ENCODE results near the gene CMAS. TPM values are rescaled to one million over a fixed set of nuclear protein-coding genes. Genes with fewer than 3 reads are reported as not detected.
A peak's percentile ranks its signal among the peaks of the same experiment; 100 is the strongest.
"Not testable (repeated sequence)": the region's sequence is repeated elsewhere in the genome, so short reads cannot be mapped to it uniquely, and the experiment has no call there.

CMAS gene
- total RNA-seq, 1 donor from 2014 or later: 27.5 TPM

DNA sequence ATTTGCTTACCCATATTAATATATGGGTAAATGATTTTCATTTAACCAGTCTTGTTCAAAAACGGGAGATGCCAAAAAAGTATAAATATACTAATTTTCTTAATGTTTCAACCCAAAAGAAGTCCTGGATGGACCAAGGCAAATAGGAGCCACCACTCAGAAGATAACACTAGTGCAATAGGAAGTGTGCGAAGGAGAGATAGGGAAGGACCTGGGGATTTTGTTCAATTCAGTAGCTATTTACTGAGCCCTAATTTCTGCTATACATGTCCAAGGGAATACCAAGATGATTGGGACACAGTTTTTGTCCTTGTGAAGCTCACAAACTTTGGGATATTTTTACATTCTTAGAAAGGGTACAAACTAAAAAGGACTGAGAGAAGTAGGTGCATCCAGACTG lies 1.5 kb downstream of the CMAS start:
- Mint-ChIP-seq H3K27ac (no peak overlapping the region), H3K9me3 (no peaks in the 10 kb centered on the region), H3K27me3 (ENCODE audit: low read depth) (no peaks in the 10 kb centered on the region), H3K36me3 (no peaks in the 10 kb centered on the region), H3K4me3 (peak overlapping the region; percentile 95), H3K4me1 (peaks cover 12% of the 10 kb centered on the region)
- TF ChIP-seq, protein P1, sequence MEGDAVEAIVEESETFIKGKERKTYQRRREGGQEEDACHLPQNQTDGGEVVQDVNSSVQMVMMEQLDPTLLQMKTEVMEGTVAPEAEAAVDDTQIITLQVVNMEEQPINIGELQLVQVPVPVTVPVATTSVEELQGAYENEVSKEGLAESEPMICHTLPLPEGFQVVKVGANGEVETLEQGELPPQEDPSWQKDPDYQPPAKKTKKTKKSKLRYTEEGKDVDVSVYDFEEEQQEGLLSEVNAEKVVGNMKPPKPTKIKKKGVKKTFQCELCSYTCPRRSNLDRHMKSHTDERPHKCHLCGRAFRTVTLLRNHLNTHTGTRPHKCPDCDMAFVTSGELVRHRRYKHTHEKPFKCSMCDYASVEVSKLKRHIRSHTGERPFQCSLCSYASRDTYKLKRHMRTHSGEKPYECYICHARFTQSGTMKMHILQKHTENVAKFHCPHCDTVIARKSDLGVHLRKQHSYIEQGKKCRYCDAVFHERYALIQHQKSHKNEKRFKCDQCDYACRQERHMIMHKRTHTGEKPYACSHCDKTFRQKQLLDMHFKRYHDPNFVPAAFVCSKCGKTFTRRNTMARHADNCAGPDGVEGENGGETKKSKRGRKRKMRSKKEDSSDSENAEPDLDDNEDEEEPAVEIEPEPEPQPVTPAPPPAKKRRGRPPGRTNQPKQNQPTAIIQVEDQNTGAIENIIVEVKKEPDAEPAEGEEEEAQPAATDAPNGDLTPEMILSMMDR (IDR thresholded peaks at IDR 0.05; ENCODE audit: unreplicated experiment): no peak
- DNase-seq (ENCODE audit: low spot score in 2 of 2, unreplicated experiment in 2 of 2): no peak

DNA sequence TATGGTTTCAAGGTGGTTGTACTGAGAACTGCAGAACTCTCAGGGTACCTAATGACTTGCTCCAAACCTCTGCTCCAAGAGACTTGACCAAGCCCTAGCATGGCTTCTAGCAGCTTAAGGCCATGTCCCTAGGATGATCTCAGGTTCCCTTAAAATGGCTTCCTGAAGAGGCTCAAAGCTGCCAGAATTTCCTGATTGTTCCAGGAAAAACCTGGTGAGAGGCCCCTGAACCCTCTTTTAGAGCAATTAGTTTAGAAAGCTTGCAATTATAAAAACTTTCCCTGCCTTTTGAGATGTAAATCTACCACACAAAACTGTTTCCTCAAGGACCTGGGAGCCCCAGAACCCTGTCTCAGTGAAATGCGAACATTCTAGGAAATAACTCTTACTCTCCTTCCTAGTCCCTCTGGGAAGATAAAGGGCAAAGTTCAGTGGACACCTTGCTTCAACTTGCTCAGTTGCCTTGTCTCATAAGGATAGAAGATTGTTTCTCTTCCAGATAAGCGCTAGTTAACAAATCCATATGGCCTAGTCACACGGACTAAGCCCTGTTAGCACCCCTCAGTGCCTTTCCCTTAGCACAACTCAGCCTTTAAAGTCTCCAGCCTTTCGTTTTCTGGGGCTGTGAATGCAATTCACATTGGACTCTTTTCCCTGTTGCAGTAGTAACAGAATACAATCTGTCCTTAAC lies 2.5 kb downstream of the CMAS start:
- H3K36me3 Mint-ChIP-seq: peaks cover 1% of the 10 kb centered on the region
- TF ChIP-seq, protein P1 (IDR thresholded peaks at IDR 0.05; ENCODE audit: unreplicated experiment): no peak
- DNase-seq (ENCODE audit: low spot score in 2 of 2, unreplicated experiment in 2 of 2): no peak
- H3K9me3 Mint-ChIP-seq: no peaks in the 10 kb centered on the region
- H3K27ac Mint-ChIP-seq: no peak overlapping the region
- peaks cover 12% of the 10 kb centered on the region for H3K4me1 Mint-ChIP-seq
- H3K27me3 Mint-ChIP-seq (ENCODE audit: low read depth): no peaks in the 10 kb centered on the region
- no peak overlapping the region for H3K4me3 Mint-ChIP-seq

DNA sequence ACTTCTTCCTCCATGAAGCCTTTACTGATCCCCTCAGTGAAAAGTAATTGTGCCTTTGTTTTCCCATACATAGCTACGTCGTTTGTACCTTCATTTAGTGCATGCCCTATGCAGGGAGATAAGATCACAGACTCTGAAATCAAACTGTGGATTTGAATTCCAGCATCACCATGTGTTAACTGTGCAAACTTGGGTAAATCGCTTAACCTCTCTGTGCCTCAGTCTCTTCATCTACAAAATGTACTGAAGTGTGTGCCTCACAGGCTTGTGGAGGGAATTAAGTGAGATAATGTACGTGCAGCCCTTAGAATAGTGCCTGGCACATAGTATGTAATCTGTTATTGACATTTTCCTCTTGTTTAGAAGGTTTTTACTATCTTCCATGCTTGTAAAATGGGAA lies 4.1 kb downstream of the CMAS start:
- no peak overlapping the region for H3K27ac Mint-ChIP-seq
- peaks cover 12% of the 10 kb centered on the region for H3K4me1 Mint-ChIP-seq
- no peak overlapping the region for H3K4me3 Mint-ChIP-seq
- TF ChIP-seq, protein P1 (IDR thresholded peaks at IDR 0.05; ENCODE audit: unreplicated experiment): no peak
- DNase-seq (ENCODE audit: low spot score in 2 of 2, unreplicated experiment in 2 of 2): no peak
- H3K36me3 Mint-ChIP-seq: peaks cover 3% of the 10 kb centered on the region
- no peaks in the 10 kb centered on the region for H3K9me3 Mint-ChIP-seq
- no peaks in the 10 kb centered on the region for H3K27me3 Mint-ChIP-seq (ENCODE audit: low read depth)

DNA sequence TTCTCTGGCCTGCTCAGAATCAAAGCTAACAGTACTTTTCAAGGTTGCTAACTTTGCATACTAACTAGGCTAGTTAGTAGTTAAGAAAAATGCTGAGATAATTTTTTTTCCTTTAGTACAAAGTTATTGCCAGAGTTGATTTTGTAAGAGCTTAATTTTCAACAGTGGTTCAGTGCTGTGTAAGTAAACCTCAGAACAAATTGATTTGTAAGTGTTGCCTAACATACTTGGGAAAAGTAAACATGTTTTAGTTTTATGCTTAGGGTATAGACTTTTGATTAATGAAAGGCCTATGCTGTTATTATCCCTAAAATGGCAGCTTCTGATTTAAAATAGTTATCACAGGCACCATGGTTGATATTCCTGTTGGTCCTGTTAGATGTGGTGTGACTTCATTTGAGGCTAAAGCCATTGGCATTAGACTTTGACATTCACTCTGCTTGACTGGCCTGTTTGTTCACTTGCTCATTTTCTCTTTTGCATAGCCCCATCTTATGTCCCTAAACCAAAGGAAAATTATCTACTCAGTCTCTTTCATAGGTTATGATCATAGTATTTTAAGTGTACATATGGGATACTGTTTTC lies 5.2 kb downstream of the CMAS start:
- no peak overlapping the region for H3K27ac Mint-ChIP-seq
- H3K4me1 Mint-ChIP-seq: peaks cover 12% of the 10 kb centered on the region
- no peak for DNase-seq (ENCODE audit: low spot score in 2 of 2, unreplicated experiment in 2 of 2)
- no peak overlapping the region for H3K4me3 Mint-ChIP-seq
- no peaks in the 10 kb centered on the region for H3K9me3 Mint-ChIP-seq
- peaks cover 8% of the 10 kb centered on the region for H3K36me3 Mint-ChIP-seq
- TF ChIP-seq, protein P1 (IDR thresholded peaks at IDR 0.05; ENCODE audit: unreplicated experiment): no peak
- H3K27me3 Mint-ChIP-seq (ENCODE audit: low read depth): no peaks in the 10 kb centered on the region

DNA sequence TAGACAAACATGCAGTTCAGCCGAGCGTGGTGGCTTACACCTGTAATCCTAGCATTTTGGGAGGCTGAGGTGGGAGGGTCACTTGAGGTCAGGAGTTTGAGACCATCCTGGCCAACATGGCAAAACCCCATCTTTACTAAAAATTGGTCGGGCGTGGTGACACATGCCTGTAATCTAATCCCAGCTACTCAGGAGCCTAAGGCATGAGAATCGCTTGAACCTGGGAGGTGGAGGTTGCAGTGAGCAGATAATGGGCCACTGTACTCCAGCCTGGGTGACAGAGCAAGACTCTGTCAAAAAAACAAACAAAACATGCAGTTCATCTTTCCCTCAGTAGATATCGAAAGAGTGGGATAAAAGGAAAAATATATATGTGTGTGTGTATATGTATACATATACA lies 7.0 kb downstream of the CMAS start:
- not testable (repeated sequence) for H3K27me3 Mint-ChIP-seq (ENCODE audit: low read depth); H3K4me1 Mint-ChIP-seq; H3K27ac Mint-ChIP-seq; DNase-seq (ENCODE audit: low spot score in 2 of 2, unreplicated experiment in 2 of 2); H3K4me3 Mint-ChIP-seq; H3K9me3 Mint-ChIP-seq
- H3K36me3 Mint-ChIP-seq: peaks cover 15% of the 10 kb centered on the region

DNA sequence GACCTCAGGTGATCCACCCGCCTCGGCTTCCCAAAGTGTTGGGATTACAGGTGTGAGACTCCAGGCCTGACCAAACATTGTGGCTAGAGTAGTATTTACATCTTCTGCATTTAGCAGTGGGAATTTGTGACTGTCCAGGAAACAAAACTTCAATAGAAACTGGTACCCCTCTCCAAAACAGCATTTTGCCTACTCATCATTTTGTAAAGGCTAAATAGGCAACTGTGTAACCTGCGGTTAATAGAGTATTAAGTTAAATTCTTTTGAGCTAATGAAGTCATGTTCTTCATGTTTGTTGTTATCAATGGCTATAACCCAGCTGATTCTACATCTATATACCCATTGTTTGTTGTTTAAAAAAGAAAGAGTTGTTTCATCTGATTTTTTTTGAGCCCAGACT lies 8.1 kb downstream of the CMAS start:
- H3K4me1 Mint-ChIP-seq: no peaks in the 10 kb centered on the region
- no peak for DNase-seq (ENCODE audit: low spot score in 2 of 2, unreplicated experiment in 2 of 2)
- no peaks in the 10 kb centered on the region for H3K9me3 Mint-ChIP-seq
- no peak overlapping the region for H3K4me3 Mint-ChIP-seq
- H3K27ac Mint-ChIP-seq: no peak overlapping the region
- TF ChIP-seq, protein P1 (IDR thresholded peaks at IDR 0.05; ENCODE audit: unreplicated experiment): no peak
- H3K36me3 Mint-ChIP-seq: peaks cover 15% of the 10 kb centered on the region
- no peaks in the 10 kb centered on the region for H3K27me3 Mint-ChIP-seq (ENCODE audit: low read depth)

Measured in mesothelial cell of epicardium (in vitro differentiated cells).